ENCODE results near the gene KLHL36.
"Not testable (repeated sequence)": the region's sequence is repeated elsewhere in the genome, so short reads cannot be mapped to it uniquely, and the experiment has no call there.

Gene KLHL36

GRCh38 chr16:84673561-84673960, 25.2 kb downstream of the KLHL36 start:
- no peak for DNase-seq

DNA sequence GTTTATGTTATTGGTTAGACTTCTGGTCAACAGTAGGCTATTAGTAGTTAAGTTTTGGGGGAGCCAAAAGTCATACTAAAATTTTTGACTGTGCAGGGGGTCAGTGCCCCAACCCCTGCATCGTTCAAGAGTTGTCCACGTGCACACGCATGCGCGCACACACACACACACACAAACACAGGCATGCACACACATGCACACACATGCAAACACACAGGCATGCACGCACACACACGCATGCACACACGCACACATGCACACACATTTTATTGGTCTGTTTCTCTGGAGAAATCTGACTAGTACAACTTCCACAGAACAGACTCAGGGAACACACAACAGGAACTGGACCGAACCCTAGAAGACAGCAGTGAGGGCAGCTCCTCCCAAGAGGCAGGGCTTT, 27.1 kb downstream of the KLHL36 start:
- DNase-seq: no peak

GRCh38 chr16:84675884-84676283, 27.6 kb downstream of the KLHL36 start:
- DNase-seq: no peak

DNA sequence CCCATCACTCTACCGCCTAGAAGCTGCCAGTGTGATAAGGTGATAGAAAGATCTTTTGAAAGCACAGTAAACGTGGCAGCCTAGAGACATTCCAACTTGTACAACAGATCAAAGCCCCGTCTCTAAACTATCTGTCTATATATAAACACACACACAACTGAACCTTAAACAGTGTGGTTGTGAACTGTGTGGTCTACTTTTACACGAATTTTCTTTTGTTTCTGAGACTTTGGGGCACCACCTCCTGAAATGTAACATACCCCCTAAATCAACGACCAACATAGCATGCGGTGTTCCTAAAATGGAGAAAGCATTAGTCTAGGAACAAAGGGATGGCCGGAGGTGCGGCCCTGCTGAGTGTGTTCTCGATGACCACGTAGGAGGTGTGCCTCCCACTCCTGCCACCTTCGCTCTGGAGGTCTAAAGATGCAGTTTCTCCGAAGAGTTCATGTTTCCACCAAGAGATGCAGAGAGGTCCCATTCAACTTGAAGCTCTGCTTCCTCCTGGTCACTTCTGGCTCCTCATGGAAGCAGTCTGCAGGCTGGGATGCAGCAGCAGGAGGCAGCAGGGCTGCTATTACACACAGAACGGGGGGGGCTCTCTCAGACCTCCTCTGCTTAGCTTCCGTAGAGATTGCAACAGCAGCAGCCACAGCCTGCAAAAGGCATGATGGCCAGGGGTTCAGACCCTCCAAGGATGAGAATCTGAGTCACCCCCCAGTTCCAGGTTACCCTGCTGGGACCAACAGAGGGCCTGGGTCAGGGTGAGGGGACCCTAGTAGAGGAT, 28.9 kb downstream of the KLHL36 start:
- DNase-seq: no peak

DNA sequence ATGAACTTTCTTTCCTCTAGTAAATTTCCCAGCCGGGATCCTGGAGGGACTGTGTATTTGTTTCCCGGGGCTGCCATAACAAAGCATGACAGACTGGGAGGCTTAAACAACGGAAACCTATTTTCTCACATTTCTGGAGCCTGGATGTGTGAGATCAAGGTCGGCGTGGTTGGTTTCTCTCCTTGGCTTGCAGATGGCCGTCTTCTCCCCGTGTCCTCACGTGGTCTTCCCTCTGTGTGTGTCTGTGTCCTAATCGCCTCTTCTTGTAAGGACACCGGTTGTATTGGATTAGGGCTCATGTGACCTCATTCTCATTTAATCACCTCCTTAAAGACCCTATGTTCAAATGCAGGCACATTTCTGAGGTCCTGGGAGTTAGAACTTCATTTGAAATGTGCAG, 29.5 kb downstream of the KLHL36 start:
- DNase-seq: no peak

- DNase-seq: no peak
Measured at GRCh38 chr16:84678541-84678940, 30.2 kb downstream of the KLHL36 start.

DNA sequence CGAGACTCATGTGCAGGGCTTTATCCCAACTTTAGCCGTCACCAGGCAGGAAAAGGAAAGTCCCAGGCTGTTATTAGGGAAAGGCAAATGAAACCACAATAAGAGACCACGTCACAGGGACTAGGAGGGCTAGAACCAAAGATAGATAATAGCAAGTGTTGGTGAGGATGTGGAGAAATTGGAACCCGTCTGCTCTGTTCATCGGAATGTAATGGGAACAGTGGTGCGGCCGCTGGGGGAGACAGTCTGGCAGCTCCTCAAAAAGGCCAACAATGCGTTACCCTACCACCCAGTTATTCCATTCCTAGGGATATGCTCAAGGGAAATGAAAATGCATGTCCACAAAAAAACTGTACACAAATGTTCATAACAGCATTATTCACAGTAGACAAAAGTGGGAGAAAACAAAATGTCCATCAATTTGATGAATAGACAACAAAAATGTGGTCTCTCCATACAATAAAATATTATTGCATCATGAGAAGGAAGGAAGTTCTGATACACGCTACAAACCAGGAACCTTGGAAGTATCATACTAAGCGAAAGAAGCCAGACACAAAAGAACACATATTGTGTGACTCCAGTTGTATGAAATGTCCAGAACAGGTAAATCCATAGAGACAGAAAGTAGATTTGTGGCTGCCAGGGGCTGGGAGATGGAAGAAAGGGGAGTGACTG, 32.0 kb downstream of the KLHL36 start:
- DNase-seq: no peak

DNA sequence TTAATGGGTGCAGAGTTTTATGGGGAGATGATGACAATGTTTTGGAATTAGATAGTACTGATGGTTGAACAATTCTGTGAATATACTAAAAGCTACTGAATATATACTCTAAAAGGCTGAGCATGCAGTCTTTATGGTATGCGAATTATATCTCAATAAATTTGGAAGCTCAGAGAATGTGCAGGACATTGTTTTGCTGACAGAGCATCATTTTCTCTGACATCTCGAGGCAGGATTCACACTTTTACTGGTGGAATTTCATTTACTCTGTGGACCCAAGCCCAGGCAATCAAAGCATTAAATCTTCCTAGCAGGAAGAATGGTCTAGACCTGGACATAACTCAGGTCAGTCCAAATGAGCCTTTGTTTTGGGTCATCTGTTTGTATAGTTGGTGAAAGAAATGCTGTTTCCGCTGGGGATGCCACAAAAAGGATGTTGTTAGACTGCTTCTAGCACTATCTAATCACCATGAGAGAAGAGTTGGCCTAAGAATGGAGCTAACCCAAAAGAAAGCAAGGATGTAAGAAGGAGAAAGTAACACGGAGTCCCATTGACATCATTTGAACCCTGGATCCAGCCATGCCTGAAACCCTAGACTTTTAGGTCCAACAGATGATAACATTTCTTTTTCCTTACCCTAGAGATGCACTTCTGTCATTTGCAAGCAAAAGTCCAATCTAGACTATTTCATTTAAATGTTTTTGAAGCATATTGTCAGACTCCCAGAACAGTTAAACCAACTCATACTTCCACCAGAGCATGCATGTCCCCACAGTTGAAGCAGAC, 32.7 kb downstream of the KLHL36 start:
- no peak for DNase-seq

DNA sequence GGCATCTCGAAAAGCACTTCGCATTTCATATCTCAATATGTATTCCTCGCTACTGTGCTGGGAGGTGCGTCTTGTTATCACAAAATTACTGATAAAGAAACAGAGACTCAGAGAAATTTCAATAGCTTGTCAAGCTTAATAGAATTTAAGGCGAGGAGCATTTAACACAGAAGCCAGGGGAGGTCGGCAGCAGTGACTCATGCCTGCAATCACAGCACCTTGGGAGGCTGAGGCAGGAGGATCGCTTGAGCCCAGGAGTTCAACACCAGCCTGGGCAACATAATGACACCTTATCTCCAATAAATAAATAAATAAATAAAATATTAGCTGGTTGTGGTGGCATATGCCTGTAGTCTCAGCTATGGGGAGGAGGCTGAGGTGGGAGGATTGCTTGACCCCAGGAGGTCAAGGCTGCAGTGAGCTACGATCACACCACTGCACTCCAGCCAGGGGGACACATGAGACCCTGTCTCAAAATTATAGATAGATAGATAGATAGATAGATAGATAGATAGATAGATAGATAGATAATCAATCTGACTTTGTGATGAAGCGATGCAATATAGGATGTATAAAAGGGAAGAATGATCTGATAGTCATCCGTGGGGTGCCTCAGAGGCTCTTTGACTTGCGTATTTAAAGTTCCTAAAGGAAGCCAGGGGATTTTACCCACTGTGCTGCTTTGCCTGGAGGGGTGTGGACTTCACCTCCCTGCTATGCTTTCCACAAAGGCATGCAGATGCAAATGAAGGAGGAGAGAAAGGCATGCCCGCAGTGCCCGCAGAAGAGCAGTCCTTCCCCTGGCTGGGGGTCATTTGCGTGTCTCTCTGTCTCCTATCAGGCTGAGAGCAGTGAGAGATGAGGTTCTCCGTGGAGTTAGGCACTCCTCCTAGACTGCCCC, 35.6 kb downstream of the KLHL36 start:
- no peak for DNase-seq

- no peak for DNase-seq
Measured at GRCh38 chr16:84684592-84684965, 36.3 kb downstream of the KLHL36 start.

DNA sequence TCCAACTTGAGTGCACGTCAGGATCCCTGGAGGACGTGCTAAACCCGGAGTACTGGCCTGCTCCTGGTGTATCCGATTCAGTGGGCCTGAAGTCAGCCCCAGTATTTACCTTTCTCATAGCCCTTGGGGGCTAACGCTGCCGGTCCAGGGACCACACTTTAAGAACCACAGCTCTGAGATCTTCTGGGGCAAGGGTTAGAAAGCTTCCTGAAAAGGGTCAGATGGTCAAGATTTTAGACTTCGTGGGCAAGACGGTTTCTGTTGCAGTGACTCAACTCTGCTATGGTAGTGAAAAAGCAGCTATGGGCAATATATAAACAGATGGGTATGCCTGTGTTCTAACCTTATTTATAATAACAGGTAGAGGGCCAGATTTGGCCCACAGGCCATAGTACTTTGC, 36.9 kb downstream of the KLHL36 start:
- no peak for DNase-seq

DNA sequence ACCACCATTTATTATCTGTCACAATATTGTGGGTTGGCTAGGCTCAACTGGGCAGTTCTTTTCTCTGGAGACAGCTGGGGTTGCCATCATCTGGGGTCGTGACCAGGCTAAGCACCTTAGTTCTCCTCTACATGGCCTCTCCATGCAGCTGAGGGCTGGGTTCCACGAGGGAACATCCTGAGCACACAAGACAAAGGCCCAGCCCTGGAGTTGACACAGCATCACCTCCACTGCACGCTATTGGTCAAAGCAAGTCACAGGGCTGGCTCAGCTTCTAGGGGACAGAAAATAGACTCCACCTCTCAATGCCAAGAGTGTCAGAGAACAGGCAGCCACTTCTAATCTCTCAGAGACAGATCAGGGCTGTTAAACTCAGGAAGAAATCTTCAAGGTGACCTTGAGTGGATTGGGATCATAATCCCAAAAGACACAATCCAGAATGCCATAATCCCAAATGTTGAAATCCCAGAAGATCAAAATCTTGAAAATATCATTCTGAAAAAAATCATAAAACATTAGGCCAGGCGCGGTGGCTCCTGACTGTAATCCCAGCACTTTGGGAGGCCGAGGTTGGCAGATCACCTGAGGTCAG, 38.5 kb downstream of the KLHL36 start:
- DNase-seq: no peak

GRCh38 chr16:84687715-84688114, 39.4 kb downstream of the KLHL36 start:
- no peak for DNase-seq

GRCh38 chr16:84688163-84688562, 39.9 kb downstream of the KLHL36 start:
- not testable (repeated sequence) for DNase-seq

DNA sequence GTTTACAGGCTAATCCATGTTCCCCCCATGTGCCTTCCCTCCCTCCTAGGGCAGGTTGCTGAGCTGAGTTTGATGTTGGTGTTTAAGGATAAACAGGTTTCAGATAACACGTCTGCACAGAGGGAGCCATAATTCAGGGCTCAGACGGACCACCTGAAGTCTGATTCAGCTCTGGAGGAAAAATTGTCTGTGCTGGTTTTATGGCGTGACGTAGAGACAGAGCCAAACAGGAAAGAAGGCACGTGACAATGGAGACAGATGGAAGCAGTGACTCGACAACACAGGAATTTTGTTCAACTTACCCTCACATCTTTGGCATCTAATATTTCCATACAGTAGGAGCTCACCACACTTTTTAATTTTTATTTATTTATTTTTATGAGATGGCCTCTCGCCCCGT, 40.8 kb downstream of the KLHL36 start:
- no peak for DNase-seq

GRCh38 chr16:84690088-84690819, 41.9 kb downstream of the KLHL36 start:
- DNase-seq: no peak

- no peak for DNase-seq
Measured at GRCh38 chr16:84692451-84693214, 44.3 kb downstream of the KLHL36 start.

GRCh38 chr16:84693869-84694268, 45.6 kb downstream of the KLHL36 start:
- not testable (repeated sequence) for DNase-seq

DNA sequence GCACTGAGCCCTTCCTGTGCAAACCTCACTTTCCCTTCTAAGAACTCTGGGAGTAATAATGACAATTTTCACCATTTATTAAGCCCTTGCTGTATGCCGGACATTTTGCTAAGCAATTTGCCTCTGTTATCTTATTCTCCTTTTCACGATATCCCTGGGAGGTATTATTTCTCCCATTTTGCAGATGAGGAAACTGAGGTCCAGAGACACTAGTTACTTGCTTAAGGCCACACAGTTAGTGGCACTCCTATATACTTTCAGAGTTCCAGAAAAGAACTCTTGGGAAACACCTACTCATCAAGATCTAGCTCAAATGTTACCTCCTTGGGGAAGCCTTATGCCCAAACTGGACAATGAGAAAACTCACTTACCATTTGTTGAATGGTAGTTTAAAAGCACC, 46.7 kb downstream of the KLHL36 start:
- no peak for DNase-seq

GRCh38 chr16:84699147-84699711, 50.9 kb downstream of the KLHL36 start:
- DNase-seq: no peak
